Lower leg skin (tissue), 3 donors: Measurements from ENCODE around the gene GOLGA1.

Experiments used
- CTCF ChIP-seq, 3 donors: fragments of 450-650 bp; IDR thresholded peaks; one replicate each; pipeline ENCODE4 v1.5.1; 2016; ENCODE audit warnings: antibody characterized with exemption in 3 of 3, mild to moderate bottlenecking in 3 of 3, moderate library complexity in 2 of 3
- POLR2A ChIP-seq, 2 donors: fragments of 450-650 bp; IDR thresholded peaks; one replicate each; pipeline ENCODE4 v1.6.1; 2016 to 2017; ENCODE audit warnings: antibody characterized with exemption in 2 of 2, mild to moderate bottlenecking in 1 of 2, moderate library complexity in 1 of 2

DNA sequence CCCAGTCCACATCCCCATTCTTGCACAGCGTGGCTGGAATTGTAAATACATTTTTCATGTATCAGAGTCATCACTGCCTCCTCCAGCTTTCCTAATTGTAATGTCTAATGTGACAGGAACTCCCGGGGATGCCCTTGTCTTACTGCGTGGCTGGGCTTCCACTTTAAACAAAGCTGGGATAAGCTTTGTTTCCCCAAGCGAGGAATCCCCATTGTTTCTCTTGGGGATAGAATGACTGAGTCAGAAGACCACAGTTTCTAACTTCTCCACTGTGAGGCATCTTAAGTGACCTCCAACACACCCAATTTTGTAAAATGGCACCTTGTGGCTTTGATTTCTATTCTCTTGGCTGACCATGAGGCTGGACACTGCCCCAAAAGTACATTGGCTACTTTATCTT, 56.5 kb downstream of the GOLGA1 start:
- TF ChIP-seq CTCF (IDR thresholded peaks at IDR 0.05) (no peak), POLR2A (IDR thresholded peaks at IDR 0.05) (no peak)
